ENCODE data around the gene MCC. TPM values are rescaled to one million over a fixed set of nuclear protein-coding genes. Genes with fewer than 3 reads are reported as not detected.
A peak's percentile ranks its signal among the peaks of the same experiment; 100 is the strongest.

MCC gene
- total RNA-seq, 2 experiments from 2014 or later: 3.8 to 4.4 TPM

- Mint-ChIP-seq H3K27ac (no peak overlapping the region), H3K36me3 (peaks cover 5% of the 10 kb centered on the region), H3K4me3 (no peak overlapping the region), H3K9me3 (no peaks in the 10 kb centered on the region), H3K27me3 (peaks cover 38% of the 10 kb centered on the region), H3K4me1 (peaks cover 38% of the 10 kb centered on the region)
- no peak for ATAC-seq (ENCODE audit: low read depth)
- POLR2A ChIA-PET: interaction anchor here (0.7 kb wide), 1 partner anchor 218 kb away, joined by 3 read pairs; no protein-coding TSS in a partner anchor
- no peak for DNase-seq
Measured at GRCh38 chr5:113382731-113383130, 105.5 kb downstream of the MCC start.

- Mint-ChIP-seq H3K4me1 (peaks cover 44% of the 10 kb centered on the region), H3K4me3 (no peak overlapping the region), H3K9me3 (peaks cover 4% of the 10 kb centered on the region), H3K27me3 (peaks cover 36% of the 10 kb centered on the region), H3K27ac (no peak overlapping the region), H3K36me3 (peaks cover 10% of the 10 kb centered on the region)
- ATAC-seq (ENCODE audit: low read depth): no peak
- POLR2A ChIA-PET: interaction anchor here (0.7 kb wide), 1 partner anchor 219 kb away, joined by 3 read pairs; no protein-coding TSS in a partner anchor
- DNase-seq: no peak
Measured at GRCh38 chr5:113381791-113382190, 106.5 kb downstream of the MCC start.

- H3K27ac Mint-ChIP-seq: peak overlapping the region; percentile 50
- H3K4me1 Mint-ChIP-seq: peaks cover 47% of the 10 kb centered on the region
- DNase-seq (no peak), ATAC-seq (ENCODE audit: low read depth) (peak; percentile 16)
- peaks cover 5% of the 10 kb centered on the region for H3K9me3 Mint-ChIP-seq
- peaks cover 14% of the 10 kb centered on the region for H3K36me3 Mint-ChIP-seq
- POLR2A ChIA-PET: no interaction called here
- peaks cover 30% of the 10 kb centered on the region for H3K27me3 Mint-ChIP-seq
- H3K4me3 Mint-ChIP-seq: peak overlapping the region; percentile 49
Measured at GRCh38 chr5:113380807-113381326, 107.4 kb downstream of the MCC start.

GRCh38 chr5:113379936-113380806 is 108.1 kb downstream of the MCC start:
- peak overlapping the region; percentile 49 for H3K4me3 Mint-ChIP-seq
- H3K36me3 Mint-ChIP-seq: peaks cover 18% of the 10 kb centered on the region
- peak overlapping the region; percentile 50 for H3K27ac Mint-ChIP-seq
- H3K27me3 Mint-ChIP-seq: peaks cover 26% of the 10 kb centered on the region
- DNase-seq (no peak), ATAC-seq (ENCODE audit: low read depth) (no peak)
- H3K9me3 Mint-ChIP-seq: peaks cover 6% of the 10 kb centered on the region
- POLR2A ChIA-PET: interaction anchor here (0.8 to 1.5 kb wide), 2 partner anchors 127 to 133 kb away, joined by 3 read pairs; partner anchors contain the start of gene YTHDC2
- H3K4me1 Mint-ChIP-seq: peaks cover 46% of the 10 kb centered on the region

- ATAC-seq (ENCODE audit: low read depth) (no peak), DNase-seq (peak; percentile 32)
- H3K27ac Mint-ChIP-seq: peak overlapping the region; percentile 54
- peak overlapping the region; percentile 63 for H3K4me3 Mint-ChIP-seq
- POLR2A ChIA-PET: interaction anchor here (0.8 to 1.5 kb wide), 2 partner anchors 128 to 134 kb away, joined by 3 read pairs; partner anchors contain the start of gene YTHDC2
- H3K4me1 Mint-ChIP-seq: peaks cover 48% of the 10 kb centered on the region
- H3K27me3 Mint-ChIP-seq: peaks cover 23% of the 10 kb centered on the region
- peaks cover 8% of the 10 kb centered on the region for H3K9me3 Mint-ChIP-seq
- H3K36me3 Mint-ChIP-seq: peaks cover 22% of the 10 kb centered on the region
Measured at GRCh38 chr5:113378959-113379541, 109.2 kb downstream of the MCC start.

- peak; percentile 29 for DNase-seq
- Mint-ChIP-seq H3K36me3 (peaks cover 22% of the 10 kb centered on the region), H3K27me3 (peaks cover 18% of the 10 kb centered on the region), H3K4me3 (peak overlapping the region; percentile 63), H3K27ac (peak overlapping the region; percentile 77), H3K9me3 (peaks cover 8% of the 10 kb centered on the region), H3K4me1 (peaks cover 48% of the 10 kb centered on the region)
- ATAC-seq (ENCODE audit: low read depth): peak; percentile 30
- POLR2A ChIA-PET: no interaction called here
Measured at GRCh38 chr5:113378514-113378913, 109.7 kb downstream of the MCC start.

GRCh38 chr5:113378081-113378480 is 110.2 kb downstream of the MCC start:
- peak overlapping the region; percentile 77 for H3K27ac Mint-ChIP-seq
- H3K9me3 Mint-ChIP-seq: peaks cover 8% of the 10 kb centered on the region
- DNase-seq (no peak), ATAC-seq (ENCODE audit: low read depth) (peak; percentile 59)
- H3K36me3 Mint-ChIP-seq: peaks cover 22% of the 10 kb centered on the region
- H3K27me3 Mint-ChIP-seq: peaks cover 14% of the 10 kb centered on the region
- H3K4me1 Mint-ChIP-seq: peaks cover 48% of the 10 kb centered on the region
- POLR2A ChIA-PET: no interaction called here
- peak overlapping the region; percentile 63 for H3K4me3 Mint-ChIP-seq

GRCh38 chr5:113376640-113377039 is 111.6 kb downstream of the MCC start:
- Mint-ChIP-seq H3K27ac (no peak overlapping the region), H3K36me3 (peaks cover 19% of the 10 kb centered on the region), H3K4me1 (peaks cover 41% of the 10 kb centered on the region), H3K4me3 (no peak overlapping the region), H3K9me3 (peaks cover 8% of the 10 kb centered on the region), H3K27me3 (peaks cover 11% of the 10 kb centered on the region)
- POLR2A ChIA-PET: interaction anchor here (1.0 kb wide), 1 partner anchor 147 kb away, joined by 3 read pairs; no protein-coding TSS in a partner anchor
- no peak for ATAC-seq (ENCODE audit: low read depth)
- no peak for DNase-seq

GRCh38 chr5:113375480-113376060 is 112.7 kb downstream of the MCC start:
- no peak overlapping the region for H3K4me3 Mint-ChIP-seq

GRCh38 chr5:113373426-113373825 is 114.8 kb downstream of the MCC start:
- Mint-ChIP-seq H3K4me1 (peaks cover 20% of the 10 kb centered on the region), H3K36me3 (peaks cover 17% of the 10 kb centered on the region), H3K27me3 (peaks cover 27% of the 10 kb centered on the region), H3K27ac (no peak overlapping the region), H3K9me3 (peaks cover 8% of the 10 kb centered on the region), H3K4me3 (no peak overlapping the region)
- DNase-seq: no peak
- POLR2A ChIA-PET: no interaction called here
- no peak for ATAC-seq (ENCODE audit: low read depth)

More at GRCh38 chr5:113375480-113376060, 112.7 kb downstream of the MCC start:
- peaks cover 33% of the 10 kb centered on the region for H3K4me1 Mint-ChIP-seq
- H3K27ac Mint-ChIP-seq: no peak overlapping the region
- POLR2A ChIA-PET: interaction anchor here (0.7 to 1.4 kb wide), 4 partner anchors 10 to 216 kb away, joined by 3 to 6 read pairs (median 5); partner anchors contain the start of gene YTHDC2
- H3K9me3 Mint-ChIP-seq: peaks cover 8% of the 10 kb centered on the region
- DNase-seq (no peak), ATAC-seq (ENCODE audit: low read depth) (no peak)
- H3K27me3 Mint-ChIP-seq: peaks cover 10% of the 10 kb centered on the region
- peaks cover 17% of the 10 kb centered on the region for H3K36me3 Mint-ChIP-seq

- Mint-ChIP-seq H3K36me3 (peaks cover 12% of the 10 kb centered on the region), H3K27me3 (peaks cover 31% of the 10 kb centered on the region), H3K4me1 (peaks cover 8% of the 10 kb centered on the region), H3K4me3 (no peak overlapping the region), H3K27ac (no peak overlapping the region), H3K9me3 (peaks cover 5% of the 10 kb centered on the region)
- ATAC-seq (ENCODE audit: low read depth): no peak
- POLR2A ChIA-PET: no interaction called here
- DNase-seq: no peak
Measured at GRCh38 chr5:113371721-113372196, 116.5 kb downstream of the MCC start.

GRCh38 chr5:113367586-113367985 is 120.7 kb downstream of the MCC start:
- H3K4me3 Mint-ChIP-seq: no peak overlapping the region
- peaks cover 11% of the 10 kb centered on the region for H3K36me3 Mint-ChIP-seq

GRCh38 chr5:113364466-113364865 is 123.8 kb downstream of the MCC start:
- Mint-ChIP-seq H3K4me3 (no peak overlapping the region), H3K27me3 (peaks cover 30% of the 10 kb centered on the region), H3K4me1 (no peaks in the 10 kb centered on the region), H3K36me3 (peaks cover 11% of the 10 kb centered on the region), H3K9me3 (peaks cover 16% of the 10 kb centered on the region), H3K27ac (no peak overlapping the region)
- ATAC-seq (ENCODE audit: low read depth) (no peak), DNase-seq (no peak)
- POLR2A ChIA-PET: no interaction called here

More at GRCh38 chr5:113367586-113367985, 120.7 kb downstream of the MCC start:
- Mint-ChIP-seq H3K9me3 (peaks cover 16% of the 10 kb centered on the region), H3K4me1 (no peaks in the 10 kb centered on the region), H3K27ac (no peak overlapping the region), H3K27me3 (peaks cover 33% of the 10 kb centered on the region)
- DNase-seq: no peak
- no peak for ATAC-seq (ENCODE audit: low read depth)
- POLR2A ChIA-PET: no interaction called here

All from activated naive CD8-positive, alpha-beta T cell treated with anti-CD3 and anti-CD28 coated beads, Interleukin-2, amount 10 ng/mL, durations not matched to agents 7 days and 5 days (primary cell).